NB4 (cell line): ENCODE results near the gene AMOTL2.

ENCODE experiments used
- DNase-seq: peaks from one replicate; pipeline ENCODE4 v3.0.0; 2010; ENCODE audit warnings: low read depth
- H3K4me3 ChIP-seq: one replicate; pipeline ENCODE4 v1.5.1; 2011; ENCODE audit warnings: mild to moderate bottlenecking, low read depth, low read length, moderate library complexity
- CTCF ChIP-seq: IDR thresholded peaks from one replicate; pipeline ENCODE4 v1.5.1; 2012; ENCODE audit warnings: low read depth, low read length
- MAX ChIP-seq: IDR thresholded peaks from 2 replicates; pipeline ENCODE4 v1.6.1; 2011; ENCODE audit warnings: low read depth, low read length
- MYC ChIP-seq: IDR thresholded peaks from 2 replicates; pipeline ENCODE4 v1.6.1; 2011; ENCODE audit warnings: low read depth, low read length
- POLR2A ChIP-seq: IDR thresholded peaks from 2 replicates; pipeline ENCODE4 v1.6.1; 2011; ENCODE audit warnings: mild to moderate bottlenecking; ENCODE audit not compliant: insufficient read length; ENCODE audit errors: extremely low read depth

Gene AMOTL2

GRCh38 chr3:134308350-134308891 lies 65.8 kb downstream of the AMOTL2 start:
- TF ChIP-seq MYC (no peak), CTCF (peak; percentile 97)
- no peak overlapping the region for H3K4me3 ChIP-seq
- DNase-seq, result peak; percentile 76

GRCh38 chr3:134307425-134307824 lies 66.8 kb downstream of the AMOTL2 start:
- no peak for TF ChIP-seq MYC
- no peak for TF ChIP-seq MAX
- TF ChIP-seq POLR2A, result no peak
- TF ChIP-seq CTCF, result no peak
- DNase-seq, result no peak
- no peak overlapping the region for H3K4me3 ChIP-seq

- no peak overlapping the region for H3K4me3 ChIP-seq
- no peak for DNase-seq
- TF ChIP-seq CTCF, result no peak
- no peak for TF ChIP-seq MAX
- no peak for TF ChIP-seq POLR2A
- TF ChIP-seq MYC, result no peak
These were observed 67.9 kb downstream of the AMOTL2 start for GRCh38 chr3:134306320-134306719.
